GM12878 (cell line): Measurements from ENCODE around the gene RAB8A. TPM values are rescaled to one million over a fixed set of nuclear protein-coding genes. Genes with fewer than 3 reads are reported as not detected.

Experiments
- ASH2L ChIP-seq: fragments of 300-600, 200-600 bp; sonication (generic); IDR thresholded peaks from 2 replicates; pipeline ENCODE4 v1.6.1; 2017; ENCODE audit warnings: low read depth, mild to moderate bottlenecking, borderline replicate concordance
- BMI1 ChIP-seq: fragments of 450-650 bp; IDR thresholded peaks from 2 replicates; pipeline ENCODE4 v1.6.1; 2016; ENCODE audit warnings: mild to moderate bottlenecking, moderate library complexity, borderline replicate concordance
- ZSCAN29 ChIP-seq: fragments of 450-650 bp; IDR thresholded peaks from 2 replicates; pipeline ENCODE4 v1.6.1; 2017; ENCODE audit warnings: mild to moderate bottlenecking, moderate library complexity
- ZZZ3 ChIP-seq: IDR thresholded peaks from 2 replicates; pipeline ENCODE4 v1.6.1; 2011; ENCODE audit warnings: low read depth; ENCODE audit not compliant: control insufficient read depth, insufficient read length
- polyA plus RNA-seq, 11 experiments: library from polyadenylated mRNA; depleted of rRNA in 4 of 11; unstranded in 6 of 11; stranded (reverse) in 5 of 11; fragments of >200 nt; fragmentation: Nextera tagmentation in 4 of 11; fragmentation: Illumina TruSeq in 1 of 11; extraction: Ambion mirVana in 4 of 11; extraction: Trizol in 1 of 11; gene quantifications; 1 replicate in 1 of 11; 2 replicates in 10 of 11; pipeline versions ENCODE4 v1.2.1 to v1.2.3, GENCODE V29; 2011 to 2016; ENCODE audit warnings: inconsistent platforms in 2 of 11, missing spikeins in 2 of 11, low read depth in 1 of 11
- total RNA-seq, 4 experiments: library from RNA; depleted of rRNA in 3 of 4; stranded (reverse); fragments of >200 nt in 3 of 4; fragmentation: Illumina TruSeq in 1 of 4; extraction: Trizol in 1 of 4; gene quantifications; 2 replicates each; pipeline versions ENCODE4 v1.2.1 to v1.2.3, GENCODE V29; 2013 to 2021
- TF ChIP-seq, protein P1 (sequence below): fragments of 450-650 bp; formaldehyde crosslinking; IDR thresholded peaks from 2 replicates; pipeline ENCODE4 v1.4.0; 2022; ENCODE audit warnings: mild to moderate bottlenecking, moderate library complexity
- TF ChIP-seq, protein P2 (sequence below): fragments of 450-650 bp; IDR thresholded peaks from 2 replicates; pipeline ENCODE4 v1.6.1; 2016; ENCODE audit warnings: mild to moderate bottlenecking, moderate library complexity, borderline replicate concordance
- TF ChIP-seq, protein P3 (sequence below): IDR thresholded peaks from 2 replicates; pipeline ENCODE4 v1.6.1; 2011; ENCODE audit warnings: borderline replicate concordance, low read depth, mild to moderate bottlenecking, moderate library complexity, low read length; ENCODE audit not compliant: insufficient read depth, poor library complexity, severe bottlenecking
- TF ChIP-seq, protein P4 (sequence below): IDR thresholded peaks from 2 replicates; pipeline ENCODE4 v1.6.1; 2011; ENCODE audit warnings: low read depth, mild to moderate bottlenecking, low read length, moderate library complexity, borderline replicate concordance; ENCODE audit errors: extremely low read depth

RAB8A gene
- total and polyA plus RNA-seq, 10 of the 15 experiments (the other 5 are each of a cell fraction or from before 2014, with no cell fraction given) = 23.9 to 314 (median 185) TPM

DNA sequence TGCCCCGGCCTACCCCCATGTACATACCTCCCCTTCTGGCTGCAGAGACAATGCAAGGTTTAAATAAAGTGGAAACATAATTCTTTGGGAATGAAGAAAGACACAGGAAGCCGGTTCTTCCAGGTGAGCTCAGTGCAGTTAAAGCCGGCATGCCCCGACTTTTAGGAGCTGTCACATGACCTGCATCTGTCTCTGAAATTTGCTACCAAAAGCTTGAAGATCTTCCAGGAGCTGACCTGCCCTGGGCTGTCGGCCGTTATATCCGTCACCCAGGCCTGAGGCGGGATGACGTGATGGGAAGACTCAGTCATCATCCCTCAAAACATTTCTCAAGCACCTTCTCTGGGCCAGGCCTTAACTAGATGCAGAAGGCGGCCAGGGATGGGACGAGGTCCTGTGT, 10.3 kb downstream of the RAB8A start (continued):
- TF ChIP-seq, protein P1, sequence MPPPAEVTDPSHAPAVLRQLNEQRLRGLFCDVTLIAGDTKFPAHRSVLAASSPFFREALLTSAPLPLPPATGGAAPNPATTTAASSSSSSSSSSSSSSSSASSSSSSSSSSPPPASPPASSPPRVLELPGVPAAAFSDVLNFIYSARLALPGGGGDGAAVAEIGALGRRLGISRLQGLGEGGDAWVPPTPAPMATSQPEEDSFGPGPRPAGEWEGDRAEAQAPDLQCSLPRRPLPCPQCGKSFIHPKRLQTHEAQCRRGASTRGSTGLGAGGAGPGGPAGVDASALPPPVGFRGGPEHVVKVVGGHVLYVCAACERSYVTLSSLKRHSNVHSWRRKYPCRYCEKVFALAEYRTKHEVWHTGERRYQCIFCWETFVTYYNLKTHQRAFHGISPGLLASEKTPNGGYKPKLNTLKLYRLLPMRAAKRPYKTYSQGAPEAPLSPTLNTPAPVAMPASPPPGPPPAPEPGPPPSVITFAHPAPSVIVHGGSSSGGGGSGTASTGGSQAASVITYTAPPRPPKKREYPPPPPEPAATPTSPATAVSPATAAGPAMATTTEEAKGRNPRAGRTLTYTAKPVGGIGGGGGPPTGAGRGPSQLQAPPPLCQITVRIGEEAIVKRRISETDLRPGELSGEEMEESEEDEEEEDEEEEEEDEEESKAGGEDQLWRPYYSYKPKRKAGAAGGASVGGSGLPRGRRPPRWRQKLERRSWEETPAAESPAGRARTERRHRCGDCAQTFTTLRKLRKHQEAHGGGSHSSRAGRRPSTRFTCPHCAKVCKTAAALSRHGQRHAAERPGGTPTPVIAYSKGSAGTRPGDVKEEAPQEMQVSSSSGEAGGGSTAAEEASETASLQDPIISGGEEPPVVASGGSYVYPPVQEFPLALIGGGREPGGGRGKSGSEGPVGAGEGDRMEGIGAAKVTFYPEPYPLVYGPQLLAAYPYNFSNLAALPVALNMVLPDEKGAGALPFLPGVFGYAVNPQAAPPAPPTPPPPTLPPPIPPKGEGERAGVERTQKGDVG (CRISPR knock-in tag) = no peak
- TF ChIP-seq ZSCAN29 = no peak
- TF ChIP-seq ZZZ3 = no peak
- no peak for TF ChIP-seq BMI1
- TF ChIP-seq, protein P2, sequence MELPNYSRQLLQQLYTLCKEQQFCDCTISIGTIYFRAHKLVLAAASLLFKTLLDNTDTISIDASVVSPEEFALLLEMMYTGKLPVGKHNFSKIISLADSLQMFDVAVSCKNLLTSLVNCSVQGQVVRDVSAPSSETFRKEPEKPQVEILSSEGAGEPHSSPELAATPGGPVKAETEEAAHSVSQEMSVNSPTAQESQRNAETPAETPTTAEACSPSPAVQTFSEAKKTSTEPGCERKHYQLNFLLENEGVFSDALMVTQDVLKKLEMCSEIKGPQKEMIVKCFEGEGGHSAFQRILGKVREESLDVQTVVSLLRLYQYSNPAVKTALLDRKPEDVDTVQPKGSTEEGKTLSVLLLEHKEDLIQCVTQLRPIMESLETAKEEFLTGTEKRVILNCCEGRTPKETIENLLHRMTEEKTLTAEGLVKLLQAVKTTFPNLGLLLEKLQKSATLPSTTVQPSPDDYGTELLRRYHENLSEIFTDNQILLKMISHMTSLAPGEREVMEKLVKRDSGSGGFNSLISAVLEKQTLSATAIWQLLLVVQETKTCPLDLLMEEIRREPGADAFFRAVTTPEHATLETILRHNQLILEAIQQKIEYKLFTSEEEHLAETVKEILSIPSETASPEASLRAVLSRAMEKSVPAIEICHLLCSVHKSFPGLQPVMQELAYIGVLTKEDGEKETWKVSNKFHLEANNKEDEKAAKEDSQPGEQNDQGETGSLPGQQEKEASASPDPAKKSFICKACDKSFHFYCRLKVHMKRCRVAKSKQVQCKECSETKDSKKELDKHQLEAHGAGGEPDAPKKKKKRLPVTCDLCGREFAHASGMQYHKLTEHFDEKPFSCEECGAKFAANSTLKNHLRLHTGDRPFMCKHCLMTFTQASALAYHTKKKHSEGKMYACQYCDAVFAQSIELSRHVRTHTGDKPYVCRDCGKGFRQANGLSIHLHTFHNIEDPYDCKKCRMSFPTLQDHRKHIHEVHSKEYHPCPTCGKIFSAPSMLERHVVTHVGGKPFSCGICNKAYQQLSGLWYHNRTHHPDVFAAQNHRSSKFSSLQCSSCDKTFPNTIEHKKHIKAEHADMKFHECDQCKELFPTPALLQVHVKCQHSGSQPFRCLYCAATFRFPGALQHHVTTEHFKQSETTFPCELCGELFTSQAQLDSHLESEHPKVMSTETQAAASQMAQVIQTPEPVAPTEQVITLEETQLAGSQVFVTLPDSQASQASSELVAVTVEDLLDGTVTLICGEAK = no peak
- TF ChIP-seq, protein P3, sequence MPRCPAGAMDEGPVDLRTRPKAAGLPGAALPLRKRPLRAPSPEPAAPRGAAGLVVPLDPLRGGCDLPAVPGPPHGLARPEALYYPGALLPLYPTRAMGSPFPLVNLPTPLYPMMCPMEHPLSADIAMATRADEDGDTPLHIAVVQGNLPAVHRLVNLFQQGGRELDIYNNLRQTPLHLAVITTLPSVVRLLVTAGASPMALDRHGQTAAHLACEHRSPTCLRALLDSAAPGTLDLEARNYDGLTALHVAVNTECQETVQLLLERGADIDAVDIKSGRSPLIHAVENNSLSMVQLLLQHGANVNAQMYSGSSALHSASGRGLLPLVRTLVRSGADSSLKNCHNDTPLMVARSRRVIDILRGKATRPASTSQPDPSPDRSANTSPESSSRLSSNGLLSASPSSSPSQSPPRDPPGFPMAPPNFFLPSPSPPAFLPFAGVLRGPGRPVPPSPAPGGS = no peak
- TF ChIP-seq, protein P4, sequence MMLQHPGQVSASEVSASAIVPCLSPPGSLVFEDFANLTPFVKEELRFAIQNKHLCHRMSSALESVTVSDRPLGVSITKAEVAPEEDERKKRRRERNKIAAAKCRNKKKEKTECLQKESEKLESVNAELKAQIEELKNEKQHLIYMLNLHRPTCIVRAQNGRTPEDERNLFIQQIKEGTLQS = no peak
- TF ChIP-seq ASH2L = no peak
